GM13977 (cell line): ENCODE measurements around the gene ARMC7.
"Not testable (repeated sequence)": the region's sequence is repeated elsewhere in the genome, so short reads cannot be mapped to it uniquely, and the experiment has no call there.

Source experiments
- DNase-seq: peaks from one replicate; pipeline ENCODE4 v3.0.0; 2012; ENCODE audit warnings: low spot score
- in situ Hi-C: fragments of 300-500 bp; cut with MboI; formaldehyde crosslinking; loops from one replicate; pipeline ENCODE4 v1.12.0; 2022; ENCODE audit warnings: low sequenced_read_pairs, low pct_unique_long_range_greater_than_20kb, mixed read lengths, inconsistent platforms; ENCODE audit not compliant: unreplicated experiment
- TF ChIP-seq, protein P1 (sequence below): IDR thresholded peaks from 2 replicates; pipeline ENCODE4 v1.5.1; 2012; ENCODE audit warnings: mild to moderate bottlenecking, control low read depth; ENCODE audit not compliant: insufficient read depth; ENCODE audit errors: extremely low read depth, missing control alignments

The ARMC7 gene

DNA sequence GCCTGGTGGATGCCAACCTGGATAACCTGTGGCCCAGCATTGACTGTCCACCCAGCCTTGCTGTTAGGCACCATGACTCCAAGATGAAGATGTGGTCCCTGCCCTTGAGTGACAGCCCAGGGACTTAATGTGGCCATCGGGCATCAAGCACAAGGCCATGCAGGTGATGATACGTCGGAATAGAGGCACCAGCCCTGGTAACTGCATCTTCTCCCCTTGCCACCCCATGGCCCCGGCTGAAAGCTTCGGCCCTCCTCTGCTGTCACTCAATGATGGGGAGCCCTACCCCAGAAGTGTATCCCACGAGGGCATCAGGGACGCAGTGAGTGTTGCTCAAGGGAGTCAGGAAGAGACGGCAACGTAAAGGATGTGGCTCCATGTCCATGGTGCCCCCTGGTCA is 19.8 kb downstream of the ARMC7 start:
- TF ChIP-seq, protein P1, sequence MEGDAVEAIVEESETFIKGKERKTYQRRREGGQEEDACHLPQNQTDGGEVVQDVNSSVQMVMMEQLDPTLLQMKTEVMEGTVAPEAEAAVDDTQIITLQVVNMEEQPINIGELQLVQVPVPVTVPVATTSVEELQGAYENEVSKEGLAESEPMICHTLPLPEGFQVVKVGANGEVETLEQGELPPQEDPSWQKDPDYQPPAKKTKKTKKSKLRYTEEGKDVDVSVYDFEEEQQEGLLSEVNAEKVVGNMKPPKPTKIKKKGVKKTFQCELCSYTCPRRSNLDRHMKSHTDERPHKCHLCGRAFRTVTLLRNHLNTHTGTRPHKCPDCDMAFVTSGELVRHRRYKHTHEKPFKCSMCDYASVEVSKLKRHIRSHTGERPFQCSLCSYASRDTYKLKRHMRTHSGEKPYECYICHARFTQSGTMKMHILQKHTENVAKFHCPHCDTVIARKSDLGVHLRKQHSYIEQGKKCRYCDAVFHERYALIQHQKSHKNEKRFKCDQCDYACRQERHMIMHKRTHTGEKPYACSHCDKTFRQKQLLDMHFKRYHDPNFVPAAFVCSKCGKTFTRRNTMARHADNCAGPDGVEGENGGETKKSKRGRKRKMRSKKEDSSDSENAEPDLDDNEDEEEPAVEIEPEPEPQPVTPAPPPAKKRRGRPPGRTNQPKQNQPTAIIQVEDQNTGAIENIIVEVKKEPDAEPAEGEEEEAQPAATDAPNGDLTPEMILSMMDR: no peak
- DNase-seq: no peak
- in situ Hi-C loops: no loop called here

DNA sequence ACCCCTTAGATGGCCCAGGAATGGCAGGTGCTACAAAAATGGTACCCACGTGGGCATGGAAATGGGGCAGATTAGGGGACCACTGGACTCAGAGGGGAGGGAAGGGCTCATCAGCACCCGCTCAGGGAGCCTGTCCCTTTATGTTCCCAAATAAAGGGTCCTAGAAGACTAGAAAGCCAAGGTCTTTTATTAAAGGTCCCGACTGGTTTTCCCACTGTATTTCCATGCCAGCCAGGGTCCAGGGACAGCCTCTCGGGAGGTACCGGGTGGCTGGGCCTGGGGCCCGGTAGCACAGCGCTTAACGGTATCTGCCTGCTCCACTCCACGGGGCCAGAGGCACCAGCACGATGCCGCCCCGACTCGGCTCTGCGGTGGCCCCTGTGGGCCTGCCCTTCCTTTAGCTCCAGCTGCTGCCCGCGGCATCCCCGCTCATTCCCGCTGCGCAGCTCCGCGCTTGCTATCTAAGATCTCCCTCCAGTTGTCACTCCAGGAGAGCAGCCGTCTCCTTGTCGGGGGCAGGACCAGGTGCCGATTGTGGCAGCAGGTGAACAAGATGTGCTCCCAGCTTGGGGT is 20.4 kb downstream of the ARMC7 start:
- TF ChIP-seq, protein P1: no peak
- in situ Hi-C loops: no loop called here
- DNase-seq: no peak

DNA sequence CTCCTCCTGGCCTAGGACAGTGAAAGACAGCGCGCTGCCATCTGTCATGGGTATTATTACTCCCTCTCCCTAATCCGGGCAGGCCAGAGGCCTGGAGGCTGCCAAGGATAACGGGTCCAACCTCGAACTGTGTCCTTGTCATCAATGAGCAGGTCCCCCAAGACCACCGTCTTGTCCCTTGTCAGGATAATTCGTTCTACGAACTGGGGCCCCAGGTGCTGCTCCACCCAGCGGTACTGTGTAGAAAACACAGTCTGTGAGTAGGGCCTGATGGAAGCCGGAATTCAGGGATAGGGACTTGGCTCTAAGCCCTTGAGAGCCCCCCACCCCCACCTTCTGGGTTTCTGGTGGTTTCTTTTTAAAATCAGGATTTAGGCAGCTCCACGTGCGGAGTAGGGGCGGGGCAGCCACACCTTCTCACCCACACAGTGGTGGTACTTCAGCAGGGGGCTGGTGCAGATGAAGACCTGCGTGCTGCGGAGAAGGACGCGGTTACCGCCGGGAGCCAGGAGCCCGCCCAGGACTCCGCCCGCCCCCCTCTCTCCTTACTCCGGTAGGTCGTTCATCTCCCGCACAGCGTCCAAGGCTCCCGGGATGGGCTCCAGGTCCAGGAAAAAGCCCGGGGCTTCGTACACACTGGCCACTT is 21.0 kb downstream of the ARMC7 start:
- in situ Hi-C loops: no loop called here
- DNase-seq: peak; percentile 68

DNA sequence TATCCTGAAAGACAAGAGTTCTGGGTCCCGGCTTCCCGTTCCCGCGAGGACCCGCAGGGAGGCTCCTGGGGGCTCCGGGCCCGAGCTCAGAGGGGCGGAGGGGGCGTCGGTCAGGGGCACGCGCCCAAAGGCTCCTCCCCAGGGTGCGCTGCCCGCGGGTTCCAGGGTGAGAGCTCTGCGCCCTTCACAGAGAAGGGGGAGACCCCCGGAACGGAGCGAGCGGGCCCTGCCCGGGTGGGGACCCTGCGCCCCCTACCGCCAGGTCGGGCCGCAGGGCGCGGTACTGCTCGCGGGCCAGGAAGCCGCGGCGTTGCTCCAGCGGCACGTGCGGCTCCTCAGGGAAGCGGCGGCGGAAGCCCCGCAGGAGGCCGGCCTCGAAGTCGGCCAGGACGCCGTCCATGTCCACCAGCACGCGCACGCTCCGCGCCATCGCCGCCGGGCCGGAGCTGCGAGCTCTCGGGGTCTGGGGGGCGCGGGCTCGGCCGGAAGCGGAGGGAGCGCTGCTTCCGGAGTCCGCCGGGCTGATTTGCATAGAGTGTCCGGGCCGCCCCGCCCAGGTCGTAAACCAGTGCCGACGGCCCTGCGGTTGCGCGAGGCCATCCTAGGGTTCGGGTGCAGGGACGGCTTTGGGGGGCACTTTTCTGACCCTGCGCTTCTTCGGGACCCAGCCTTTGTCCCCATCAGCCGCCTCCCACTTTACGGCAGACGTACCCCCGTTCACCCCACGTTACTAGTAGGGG is 21.7 kb downstream of the ARMC7 start, which contains the start of gene NT5C:
TSS of gene NT5C (minus strand) at position 465 of the 740 bp plus-strand sequence. CDS start at position 430, 35 bp downstream.
- TF ChIP-seq, protein P1: peak; percentile 78
- peak; percentile 95 for DNase-seq
- in situ Hi-C loops: no loop called here

More for the DNA sequence above, 21.0 kb downstream of the ARMC7 start:
- TF ChIP-seq, protein P1: peak; percentile 64

DNA sequence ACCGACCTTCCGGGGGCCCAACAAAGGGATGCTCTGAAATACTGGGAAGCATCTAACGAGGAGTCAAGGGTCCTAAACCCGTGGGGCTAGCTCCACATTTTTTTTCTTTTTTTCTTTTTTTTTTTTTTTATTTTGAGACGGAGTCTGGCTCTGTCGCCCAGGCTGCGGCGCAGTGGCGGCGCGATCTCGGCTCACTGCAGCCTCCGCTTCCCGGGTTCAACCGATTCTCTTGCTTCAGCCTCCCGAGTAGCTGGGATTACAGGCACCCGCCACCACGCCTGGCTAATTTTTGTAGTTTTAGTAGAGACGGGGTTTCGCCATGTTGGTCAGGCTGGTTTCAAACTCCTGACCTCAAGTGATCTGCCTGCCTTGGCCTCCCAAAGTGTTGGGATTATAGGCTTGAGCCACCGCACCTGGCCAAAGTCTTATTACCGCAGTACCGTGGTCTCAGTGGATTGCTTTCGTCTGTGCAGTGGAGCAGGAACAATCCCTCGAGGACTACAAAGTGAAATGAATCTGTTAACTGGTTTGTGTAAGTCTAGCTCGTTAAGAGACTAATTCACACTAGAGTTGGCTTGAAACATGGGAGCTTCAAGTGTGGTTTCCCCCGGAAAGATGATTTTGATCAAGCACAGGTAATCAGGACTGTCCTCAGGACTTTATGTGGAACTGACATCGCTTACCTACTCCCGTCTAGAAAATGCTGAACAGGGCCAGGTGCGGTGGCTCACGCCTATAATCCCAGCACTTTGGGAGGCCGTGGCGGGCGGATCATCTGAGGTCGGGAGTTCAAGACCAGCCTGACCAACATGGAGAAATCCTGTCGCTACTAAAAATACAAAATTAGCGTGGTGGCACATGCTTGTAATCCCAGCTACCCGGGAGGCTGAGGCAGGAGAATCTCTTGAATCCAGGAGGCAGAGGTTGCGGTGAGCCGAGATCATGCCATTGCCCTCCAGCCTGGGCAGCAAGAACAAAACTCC is 22.5 kb downstream of the ARMC7 start:
- DNase-seq, in situ Hi-C loops: not testable (repeated sequence)

DNA sequence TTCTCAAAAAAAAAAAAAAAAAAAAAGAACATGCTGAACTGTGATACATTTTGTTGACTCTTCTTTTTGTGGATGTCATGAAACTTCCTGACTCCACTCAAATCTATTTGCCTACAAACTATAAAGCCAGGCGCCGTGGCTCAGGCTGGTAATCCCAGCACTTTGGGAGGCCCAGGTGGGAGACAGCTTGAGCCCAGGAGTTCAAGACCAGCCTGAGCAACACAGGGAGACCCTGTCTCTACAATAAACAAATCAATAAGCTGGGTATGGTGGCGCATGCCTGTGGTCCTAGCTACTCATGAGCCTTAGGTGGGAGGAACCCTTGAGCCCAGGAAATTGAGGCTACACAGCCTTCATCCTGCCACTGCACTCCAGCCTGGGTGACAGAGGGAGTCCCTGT is 23.2 kb downstream of the ARMC7 start:
- TF ChIP-seq, protein P1: no peak
- in situ Hi-C loops: no loop called here
- no peak for DNase-seq

DNA sequence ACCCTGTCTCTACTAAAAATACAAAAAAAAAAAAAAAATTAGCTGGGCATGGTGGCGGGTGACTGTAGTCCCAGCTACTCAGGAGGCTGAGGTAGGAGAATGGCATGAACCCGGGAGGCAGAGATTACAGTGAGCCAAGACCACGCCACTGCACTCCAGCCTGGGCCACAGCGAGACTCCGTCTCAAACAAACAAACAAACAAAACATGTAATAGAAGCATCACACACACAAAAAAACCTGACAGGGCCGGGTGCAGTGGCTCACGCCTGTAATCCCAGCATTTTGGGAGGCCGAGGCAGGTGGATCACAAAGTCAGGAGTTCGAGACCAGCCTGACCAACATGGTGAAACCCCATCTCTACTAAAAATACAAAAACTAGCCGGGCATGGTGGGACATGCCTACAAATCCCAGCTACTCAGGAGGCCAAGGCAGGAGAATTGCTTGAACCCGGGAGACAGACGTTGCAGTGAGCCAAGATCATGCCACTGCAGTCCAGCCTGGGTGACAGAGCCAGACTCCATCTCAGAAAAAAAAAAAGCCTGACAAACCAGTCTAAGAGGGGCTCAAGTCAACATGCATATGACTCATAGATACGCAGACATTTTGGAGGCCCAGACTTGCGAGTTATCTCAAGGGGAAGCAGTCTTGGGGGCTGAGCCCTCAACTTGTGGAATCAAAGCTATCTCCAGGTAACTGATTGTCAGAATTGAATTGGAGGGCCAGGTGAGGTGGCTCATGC is 24.0 kb downstream of the ARMC7 start:
- DNase-seq, in situ Hi-C loops: not testable (repeated sequence)
